Astrocyte (in vitro differentiated cells and primary cell): ENCODE results near the gene PRDM15. TPM values are rescaled to one million over a fixed set of nuclear protein-coding genes. Genes with fewer than 3 reads are reported as not detected.

Experiments used
- DNase-seq: peaks from one replicate; pipeline ENCODE4 v3.0.0-alpha.2; 2010; ENCODE audit warnings: low read depth
- FAIRE-seq: peaks from 2 replicates; lab custom pipeline; 2011; peaks lifted over from hg19 to GRCh38; lab: Jason Lieb, UNC
- H2AFZ ChIP-seq: 2 replicates; pipeline ENCODE4 v1.6.0; 2012; ENCODE audit warnings: low read depth, low read length, inconsistent platforms
- H3K27ac ChIP-seq: 2 replicates; pipeline ENCODE4 v1.5.1; 2011; ENCODE audit warnings: low read depth, low read length, inconsistent platforms
- H3K27me3 ChIP-seq: 2 replicates; pipeline ENCODE4 v1.6.0; 2011; ENCODE audit warnings: low read length, inconsistent platforms; ENCODE audit not compliant: insufficient read depth
- H3K36me3 ChIP-seq: 2 replicates; pipeline ENCODE4 v1.5.1; 2011; ENCODE audit warnings: low read length, inconsistent platforms; ENCODE audit not compliant: insufficient read depth
- H3K4me1 ChIP-seq: 2 replicates; pipeline ENCODE4 v1.5.1; 2011; ENCODE audit warnings: low read length, inconsistent platforms; ENCODE audit not compliant: insufficient read depth
- H3K4me2 ChIP-seq: 2 replicates; pipeline ENCODE4 v1.6.0; 2012; ENCODE audit warnings: low read length, inconsistent platforms
- H3K4me3 ChIP-seq: 2 replicates; pipeline ENCODE4 v1.5.1; 2011; ENCODE audit warnings: low read depth, mild to moderate bottlenecking, low read length, inconsistent platforms; ENCODE audit not compliant: insufficient read depth
- H3K79me2 ChIP-seq: 2 replicates; pipeline ENCODE4 v1.6.0; 2012; ENCODE audit warnings: mild to moderate bottlenecking, low read length, inconsistent platforms; ENCODE audit not compliant: insufficient read depth
- H3K9ac ChIP-seq: 2 replicates; pipeline ENCODE4 v1.6.0; 2012; ENCODE audit warnings: mild to moderate bottlenecking, low read length, inconsistent platforms
- H3K9me3 ChIP-seq: 2 replicates; pipeline ENCODE4 v1.5.1; 2012; ENCODE audit warnings: low read depth, mild to moderate bottlenecking, low read length, inconsistent platforms; ENCODE audit not compliant: insufficient read depth
- H4K20me1 ChIP-seq: 2 replicates; pipeline ENCODE4 v1.6.0; 2012; ENCODE audit warnings: low read length, inconsistent platforms; ENCODE audit not compliant: insufficient read depth
- H3K27ac Mint-ChIP-seq: one replicate; pipeline ENCODE4 v1.8.0; 2021; ENCODE audit warnings: mild to moderate bottlenecking, mixed read lengths; ENCODE audit not compliant: unreplicated experiment
- H3K27me3 Mint-ChIP-seq: one replicate; pipeline ENCODE4 v1.8.0; 2021; ENCODE audit warnings: low read depth, mixed read lengths; ENCODE audit not compliant: unreplicated experiment
- H3K36me3 Mint-ChIP-seq: one replicate; pipeline ENCODE4 v1.8.0; 2021; ENCODE audit warnings: low read depth, mixed read lengths; ENCODE audit not compliant: unreplicated experiment
- H3K4me1 Mint-ChIP-seq: one replicate; pipeline ENCODE4 v1.8.0; 2021; ENCODE audit warnings: low read depth, mixed read lengths; ENCODE audit not compliant: unreplicated experiment
- H3K4me3 Mint-ChIP-seq: one replicate; pipeline ENCODE4 v1.8.0; 2021; ENCODE audit warnings: mild to moderate bottlenecking, moderate library complexity, mixed read lengths; ENCODE audit not compliant: unreplicated experiment
- H3K9me3 Mint-ChIP-seq: one replicate; pipeline ENCODE4 v1.8.0; 2021; ENCODE audit warnings: mild to moderate bottlenecking, mixed read lengths; ENCODE audit not compliant: unreplicated experiment
- EZH2 ChIP-seq: IDR thresholded peaks from 2 replicates; pipeline ENCODE4 v1.6.1; 2012; ENCODE audit warnings: mild to moderate bottlenecking, low read length, inconsistent platforms; ENCODE audit not compliant: insufficient read depth
- total RNA-seq: library from RNA; stranded (reverse); gene quantifications from 2 replicates; pipeline ENCODE4 v1.2.1, GENCODE V29; 2021
- TF ChIP-seq, protein P1 (sequence below): IDR thresholded peaks from 2 replicates; pipeline ENCODE4 v1.5.1; 2011; ENCODE audit warnings: low read depth, mild to moderate bottlenecking, inconsistent platforms, low read length, moderate library complexity; ENCODE audit not compliant: insufficient read depth

PRDM15 gene
- total RNA-seq, 1 donor from 2014 or later, result 6.8 TPM

DNA sequence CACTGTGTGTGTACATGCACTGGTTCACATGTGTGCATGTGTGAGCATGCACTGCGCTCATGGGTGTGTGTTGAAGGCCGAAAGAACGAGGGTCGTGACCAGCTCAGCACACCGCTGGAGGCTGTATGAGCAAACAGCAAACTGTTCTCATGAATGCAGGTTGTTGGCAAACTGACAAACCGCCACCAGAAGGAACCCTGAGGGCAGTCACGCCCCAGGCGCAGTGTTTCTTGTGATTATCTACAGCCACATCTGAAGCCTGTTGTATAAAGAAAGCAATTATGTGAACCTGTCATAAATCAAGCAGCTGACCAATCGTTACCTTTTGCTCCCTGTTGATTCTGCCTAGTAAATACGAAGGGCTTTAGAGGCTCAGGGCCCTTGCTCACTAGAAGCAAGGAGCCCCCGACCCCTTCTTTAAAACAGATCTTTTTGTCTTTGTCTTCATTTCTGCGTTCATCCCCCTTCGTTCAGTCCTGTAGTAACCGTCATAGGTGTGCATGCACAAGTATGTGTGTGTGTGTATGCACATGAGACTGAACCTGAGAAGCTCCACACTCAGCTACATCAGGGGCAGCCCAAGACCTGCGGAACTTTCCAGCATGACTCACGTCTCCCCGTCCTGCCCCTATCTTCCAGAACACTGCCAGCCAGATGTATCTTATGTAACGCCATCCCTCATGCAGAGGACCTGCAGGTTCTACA, 95.5 kb downstream of the PRDM15 start:
- FAIRE-seq, result no peak
- DNase-seq, result peak; percentile 51
- H3K4me3 ChIP-seq, result no peak overlapping the region

DNA sequence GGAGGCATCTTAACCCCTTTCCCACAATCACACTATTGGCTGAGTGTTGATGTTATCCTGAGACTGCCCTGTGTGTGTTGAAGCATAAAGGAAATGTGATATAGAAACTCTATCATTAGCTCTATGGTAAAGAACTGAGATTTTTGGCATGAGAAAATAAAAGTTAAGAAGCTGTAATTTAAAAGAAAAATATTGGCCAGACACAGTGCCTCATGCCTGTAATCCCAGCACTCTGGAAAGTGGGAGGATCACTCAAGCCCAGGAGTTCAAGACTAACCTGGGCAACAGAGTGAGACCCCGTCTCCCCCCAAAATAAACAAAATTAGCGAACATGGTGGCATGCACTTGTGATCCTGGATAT, 98.1 kb downstream of the PRDM15 start:
- no peaks in the 10 kb centered on the region for H3K9me3 ChIP-seq
- DNase-seq (no peak), FAIRE-seq (no peak)
- no peaks in the 10 kb centered on the region for H3K9me3 Mint-ChIP-seq
- no peak overlapping the region for H3K4me3 ChIP-seq
- H3K36me3 ChIP-seq, result no peaks in the 10 kb centered on the region
- no peaks in the 10 kb centered on the region for H3K79me2 ChIP-seq
- no peak overlapping the region for H3K27ac Mint-ChIP-seq
- peaks cover 19% of the 10 kb centered on the region for H3K27me3 ChIP-seq
- no peak overlapping the region for H2AFZ ChIP-seq
- peaks cover 7% of the 10 kb centered on the region for H3K4me1 Mint-ChIP-seq
- H3K4me1 ChIP-seq, result peaks cover 6% of the 10 kb centered on the region
- peaks cover 16% of the 10 kb centered on the region for H3K27me3 Mint-ChIP-seq
- H4K20me1 ChIP-seq, result no peaks in the 10 kb centered on the region
- no peak for TF ChIP-seq EZH2
- TF ChIP-seq, protein P1, sequence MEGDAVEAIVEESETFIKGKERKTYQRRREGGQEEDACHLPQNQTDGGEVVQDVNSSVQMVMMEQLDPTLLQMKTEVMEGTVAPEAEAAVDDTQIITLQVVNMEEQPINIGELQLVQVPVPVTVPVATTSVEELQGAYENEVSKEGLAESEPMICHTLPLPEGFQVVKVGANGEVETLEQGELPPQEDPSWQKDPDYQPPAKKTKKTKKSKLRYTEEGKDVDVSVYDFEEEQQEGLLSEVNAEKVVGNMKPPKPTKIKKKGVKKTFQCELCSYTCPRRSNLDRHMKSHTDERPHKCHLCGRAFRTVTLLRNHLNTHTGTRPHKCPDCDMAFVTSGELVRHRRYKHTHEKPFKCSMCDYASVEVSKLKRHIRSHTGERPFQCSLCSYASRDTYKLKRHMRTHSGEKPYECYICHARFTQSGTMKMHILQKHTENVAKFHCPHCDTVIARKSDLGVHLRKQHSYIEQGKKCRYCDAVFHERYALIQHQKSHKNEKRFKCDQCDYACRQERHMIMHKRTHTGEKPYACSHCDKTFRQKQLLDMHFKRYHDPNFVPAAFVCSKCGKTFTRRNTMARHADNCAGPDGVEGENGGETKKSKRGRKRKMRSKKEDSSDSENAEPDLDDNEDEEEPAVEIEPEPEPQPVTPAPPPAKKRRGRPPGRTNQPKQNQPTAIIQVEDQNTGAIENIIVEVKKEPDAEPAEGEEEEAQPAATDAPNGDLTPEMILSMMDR, result no peak
- H3K27ac ChIP-seq, result no peak overlapping the region
- H3K9ac ChIP-seq, result no peak overlapping the region
- H3K4me2 ChIP-seq, result no peak overlapping the region
- no peak overlapping the region for H3K4me3 Mint-ChIP-seq
- no peaks in the 10 kb centered on the region for H3K36me3 Mint-ChIP-seq

More for the DNA sequence above, 95.5 kb downstream of the PRDM15 start:
- H3K79me2 ChIP-seq, result no peaks in the 10 kb centered on the region
- H2AFZ ChIP-seq, result no peak overlapping the region
- H4K20me1 ChIP-seq, result no peaks in the 10 kb centered on the region
- Mint-ChIP-seq H3K36me3 (no peaks in the 10 kb centered on the region), H3K27me3 (peaks cover 7% of the 10 kb centered on the region), H3K4me3 (no peak overlapping the region), H3K27ac (peak overlapping the region; percentile 62), H3K9me3 (no peaks in the 10 kb centered on the region), H3K4me1 (peaks cover 11% of the 10 kb centered on the region)
- no peaks in the 10 kb centered on the region for H3K36me3 ChIP-seq
- no peaks in the 10 kb centered on the region for H3K4me1 ChIP-seq
- peaks cover 19% of the 10 kb centered on the region for H3K27me3 ChIP-seq
- no peak overlapping the region for H3K4me2 ChIP-seq
- TF ChIP-seq, protein P1, result no peak
- TF ChIP-seq EZH2, result no peak
- H3K9ac ChIP-seq, result no peak overlapping the region
- no peak overlapping the region for H3K27ac ChIP-seq
- H3K9me3 ChIP-seq, result no peaks in the 10 kb centered on the region

DNA sequence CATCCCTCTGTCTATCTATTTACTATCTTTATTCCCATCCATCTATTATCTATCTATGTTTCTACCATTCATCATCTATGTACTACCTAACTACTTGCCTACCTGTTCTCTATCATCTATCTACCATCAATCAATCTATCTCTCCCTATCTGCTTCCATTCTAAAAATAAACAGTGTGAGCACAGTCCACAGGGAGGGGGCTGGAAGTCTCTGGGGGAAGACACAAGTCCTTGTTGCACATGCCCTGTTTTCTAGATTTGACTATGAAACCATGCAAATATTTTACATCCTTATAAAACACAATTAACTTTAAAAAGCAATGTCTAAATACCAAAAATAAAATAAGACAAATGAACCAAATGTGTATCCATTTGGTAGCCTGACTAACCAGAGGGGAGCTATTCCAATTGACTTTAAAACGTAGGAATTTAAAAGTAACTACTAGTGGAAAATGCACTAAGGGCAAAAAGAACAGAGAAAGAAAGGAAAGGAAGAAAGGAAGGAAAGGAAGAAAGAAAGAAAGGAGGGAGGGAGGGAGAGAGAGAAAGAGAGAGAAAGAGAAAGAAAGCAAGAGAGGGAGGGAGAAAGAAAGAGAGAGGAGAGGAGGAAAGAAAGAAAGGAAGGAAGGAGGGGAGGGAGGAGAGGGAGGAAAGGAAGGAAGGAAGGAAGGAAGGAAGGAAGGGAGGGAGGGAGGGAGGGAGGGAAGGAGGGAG, 98.7 kb downstream of the PRDM15 start:
- H3K36me3 ChIP-seq, result no peaks in the 10 kb centered on the region
- H3K4me3 ChIP-seq, result no peak overlapping the region
- Mint-ChIP-seq H3K27me3 (peaks cover 21% of the 10 kb centered on the region), H3K36me3 (no peaks in the 10 kb centered on the region), H3K4me1 (peaks cover 7% of the 10 kb centered on the region), H3K4me3 (no peak overlapping the region), H3K9me3 (no peaks in the 10 kb centered on the region), H3K27ac (no peak overlapping the region)
- H3K9me3 ChIP-seq, result no peaks in the 10 kb centered on the region
- no peak overlapping the region for H2AFZ ChIP-seq
- H3K4me1 ChIP-seq, result peaks cover 6% of the 10 kb centered on the region
- no peaks in the 10 kb centered on the region for H4K20me1 ChIP-seq
- TF ChIP-seq, protein P1, result no peak
- TF ChIP-seq EZH2, result no peak
- H3K27me3 ChIP-seq, result peaks cover 19% of the 10 kb centered on the region
- H3K79me2 ChIP-seq, result no peaks in the 10 kb centered on the region
- DNase-seq (no peak), FAIRE-seq (no peak)
- no peak overlapping the region for H3K9ac ChIP-seq
- no peak overlapping the region for H3K27ac ChIP-seq
- H3K4me2 ChIP-seq, result no peak overlapping the region
